H1 (cell line): ENCODE data around the gene BAZ2B. TPM values are rescaled to one million over a fixed set of nuclear protein-coding genes. Genes with fewer than 3 reads are reported as not detected.

ENCODE experiments used
- JUN ChIP-seq: IDR thresholded peaks from 2 replicates; pipeline ENCODE4 v1.6.1; 2011; ENCODE audit warnings: low read depth, mild to moderate bottlenecking, improper control_type of control experiment, low read length
- NANOG ChIP-seq: IDR thresholded peaks from 2 replicates; pipeline ENCODE4 v1.6.1; 2011; ENCODE audit warnings: low read length, low read depth, mild to moderate bottlenecking, inconsistent platforms; ENCODE audit not compliant: insufficient read depth, poor library complexity, severe bottlenecking
- polyA plus RNA-seq, 7 experiments: library from polyadenylated mRNA; depleted of rRNA in 3 of 7; stranded (reverse) in 5 of 7; unstranded in 2 of 7; fragments of >200 nt in 5 of 7; fragments of 200-250 nt in 2 of 7; gene quantifications; 1 replicate in 5 of 7; 2 replicates in 1 of 7; 4 replicates in 1 of 7; pipeline versions ENCODE4 v1.2.1 to v1.2.3, GENCODE V29; 2011 to 2013; ENCODE audit warnings: missing spikeins in 2 of 7, mixed read lengths in 2 of 7
- total RNA-seq: library from RNA; stranded (reverse); fragmentation: NEBNext Ultra II Directional; extraction: Animal tissue kit (Norgen Biotek cat#: 25700); gene quantifications from 2 replicates; pipeline ENCODE4 v1.2.1, GENCODE V29; 2021

BAZ2B gene
- total and polyA plus RNA-seq, 2 of the 8 experiments (the other 6 are each of a cell fraction or from before 2014, with no cell fraction given) = 15.2 to 46.3 TPM

DNA sequence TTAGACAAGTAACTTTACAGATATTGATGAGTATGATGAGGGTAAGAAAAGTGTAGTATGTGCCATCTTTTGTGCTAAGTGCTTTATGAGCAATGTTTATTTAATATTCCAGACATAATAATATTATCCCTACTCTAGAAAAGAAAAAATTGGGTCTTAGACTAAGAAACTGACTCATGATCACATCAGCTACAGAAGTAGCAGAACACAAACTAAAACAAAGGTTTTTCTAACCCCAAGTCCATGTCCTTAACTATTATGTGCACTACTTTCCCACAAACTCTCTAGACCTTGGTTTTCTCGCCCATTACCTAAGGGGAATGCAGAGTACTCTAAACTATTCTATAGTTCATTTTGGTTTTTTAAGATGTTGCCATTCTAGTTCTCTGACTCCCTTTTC lies 64.5 kb downstream of the BAZ2B start (continued):
- TF ChIP-seq NANOG = no peak
- no peak for TF ChIP-seq JUN
